IMR-90 (cell line): ENCODE results near the gene HSH2D. TPM values are rescaled to one million over a fixed set of nuclear protein-coding genes. Genes with fewer than 3 reads are reported as not detected.

ENCODE experiments used
- ATAC-seq: fragments of 200-7000 bp; cut with Tn5 transposase; 2 replicates; pipeline ENCODE4 v1.9.1; 2020; ENCODE audit warnings: low read depth, mild to moderate bottlenecking, moderate library complexity
- BruUV-seq: library from RNA; stranded (reverse); fragments of 400-500 nt; replicated peaks from 2 replicates; lab custom pipeline; 2021; lab: Mats Ljungman, UMichigan
- CTCF ChIA-PET: fragments of 300-600 bp; formaldehyde crosslinking; extraction: SDS; loops from one replicate; lab custom pipeline; 2021; ENCODE audit warnings: antibody characterized with exemption; lab: Yijun Ruan, JAX
- POLR2A ChIA-PET: fragments of 300-600 bp; sonication (Branson Sonifier 250); formaldehyde crosslinking; loops from one replicate; lab custom pipeline; 2022; ENCODE audit warnings: antibody characterized with exemption; ENCODE audit not compliant: unreplicated experiment; lab: Charles Lee
- DNase-seq: peaks from one replicate; pipeline ENCODE4 v3.0.0; 2013
- H2AFZ ChIP-seq: replicated peaks from 2 replicates; pipeline ENCODE3; 2013; ENCODE audit warnings: low read length, mild to moderate bottlenecking; ENCODE audit not compliant: poor library complexity
- H2AK5ac ChIP-seq: 2 replicates; pipeline ENCODE4 v1.6.1; 2013; ENCODE audit warnings: low read depth, low read length, inconsistent platforms
- H2AK9ac ChIP-seq: replicated peaks from 2 replicates; pipeline ENCODE3; 2013; ENCODE audit warnings: mild to moderate bottlenecking, low read depth, low read length, moderate library complexity; ENCODE audit not compliant: poor library complexity
- H2BK120ac ChIP-seq: 2 replicates; pipeline ENCODE4 v1.6.1; 2013; ENCODE audit warnings: low read depth, low read length, inconsistent platforms
- H2BK15ac ChIP-seq: 3 replicates; pipeline ENCODE4 v1.6.1; 2013; ENCODE audit warnings: low read depth, low read length, inconsistent platforms
- H2BK20ac ChIP-seq: 2 replicates; pipeline ENCODE4 v1.6.1; 2013; ENCODE audit warnings: low read depth, mild to moderate bottlenecking, inconsistent platforms, low read length, moderate library complexity
- H2BK5ac ChIP-seq: 2 replicates; pipeline ENCODE4 v1.6.1; 2013; ENCODE audit warnings: mild to moderate bottlenecking, low read depth, low read length, inconsistent platforms; ENCODE audit not compliant: poor library complexity, severe bottlenecking
- H3K14ac ChIP-seq: replicated peaks from 2 replicates; pipeline ENCODE4 v1.6.1; 2013; ENCODE audit warnings: low read depth, low read length, inconsistent platforms
- H3K18ac ChIP-seq: 2 replicates; pipeline ENCODE4 v1.6.1; 2013; ENCODE audit warnings: low read depth, low read length, control low read depth
- H3K23ac ChIP-seq: 2 replicates; pipeline ENCODE4 v1.6.1; 2013; ENCODE audit warnings: low read depth, low read length, inconsistent platforms
- H3K27ac ChIP-seq: 2 replicates; pipeline ENCODE4 v1.5.1; 2013; ENCODE audit warnings: mild to moderate bottlenecking, control low read depth, low read length; ENCODE audit not compliant: insufficient read depth
- H3K27me3 ChIP-seq: 2 replicates; pipeline ENCODE4 v1.6.1; 2013; ENCODE audit warnings: low read length; ENCODE audit not compliant: control insufficient read depth, insufficient read depth
- H3K36me3 ChIP-seq: 2 replicates; pipeline ENCODE4 v1.6.1; 2013; ENCODE audit warnings: low read length, mixed read lengths; ENCODE audit not compliant: control insufficient read depth, insufficient read depth
- H3K4ac ChIP-seq: 2 replicates; pipeline ENCODE4 v1.6.1; 2013; ENCODE audit warnings: low read depth, low read length, inconsistent platforms
- H3K4me1 ChIP-seq: 2 replicates; pipeline ENCODE4 v1.6.1; 2013; ENCODE audit warnings: low read length, mixed read lengths; ENCODE audit not compliant: control insufficient read depth, insufficient read depth
- H3K4me2 ChIP-seq: 2 replicates; pipeline ENCODE4 v1.6.1; 2013; ENCODE audit warnings: low read depth, mild to moderate bottlenecking, control low read depth, low read length, moderate library complexity
- H3K4me3 ChIP-seq: 2 replicates; pipeline ENCODE4 v1.5.1; 2013; ENCODE audit warnings: low read depth, mild to moderate bottlenecking, control low read depth, low read length, moderate library complexity; ENCODE audit not compliant: insufficient read depth
- H3K56ac ChIP-seq: 2 replicates; pipeline ENCODE4 v1.6.1; 2013; ENCODE audit warnings: low read length, inconsistent platforms; ENCODE audit not compliant: insufficient read depth; ENCODE audit errors: extremely low read depth
- H3K79me1 ChIP-seq, 2 experiments: 2 replicates each; pipeline ENCODE4 v1.6.1; 2013; ENCODE audit warnings: low read length in 2 of 2, inconsistent platforms in 1 of 2, low read depth in 1 of 2
- H3K9ac ChIP-seq: 2 replicates; pipeline ENCODE4 v1.6.1; 2013; ENCODE audit warnings: low read depth, low read length, control low read depth
- H3K9me1 ChIP-seq: 2 replicates; pipeline ENCODE4 v1.6.1; 2013; ENCODE audit warnings: low read length, inconsistent platforms; ENCODE audit not compliant: insufficient read depth
- H3K9me3 ChIP-seq: 2 replicates; pipeline ENCODE4 v1.6.1; 2013; ENCODE audit warnings: low read length; ENCODE audit not compliant: control insufficient read depth, insufficient read depth
- H4K20me1 ChIP-seq: 2 replicates; pipeline ENCODE4 v1.6.1; 2013; ENCODE audit warnings: low read length, inconsistent platforms; ENCODE audit not compliant: insufficient read depth
- H4K5ac ChIP-seq: 2 replicates; pipeline ENCODE4 v1.6.1; 2013; ENCODE audit warnings: mild to moderate bottlenecking, low read depth, low read length, control low read depth
- H4K8ac ChIP-seq, 2 experiments: 2 replicates each; pipeline ENCODE4 v1.6.1; 2013; ENCODE audit warnings: low read depth in 2 of 2, low read length in 2 of 2, control low read depth in 1 of 2, inconsistent platforms in 1 of 2
- H4K91ac ChIP-seq: 2 replicates; pipeline ENCODE4 v1.6.1; 2013; ENCODE audit warnings: low read depth, low read length, inconsistent platforms; ENCODE audit not compliant: insufficient read depth
- BHLHE40 ChIP-seq: fragments of 150-350 bp; IDR thresholded peaks from 2 replicates; pipeline ENCODE4 v1.6.1; 2016; ENCODE audit warnings: mild to moderate bottlenecking, low read depth, low read length
- CEBPB ChIP-seq: IDR thresholded peaks from 2 replicates; pipeline ENCODE4 v1.6.1; 2012; ENCODE audit warnings: low read depth, low read length, improper control_type of control experiment
- CHD1 ChIP-seq: IDR thresholded peaks from 2 replicates; pipeline ENCODE4 v1.6.1; 2012; ENCODE audit warnings: low read depth, low read length, improper control_type of control experiment
- MAFK ChIP-seq: IDR thresholded peaks from 2 replicates; pipeline ENCODE4 v1.6.1; 2012; ENCODE audit warnings: low read depth, low read length, improper control_type of control experiment
- MAZ ChIP-seq: IDR thresholded peaks from 2 replicates; pipeline ENCODE4 v1.6.1; 2012; ENCODE audit warnings: low read depth, mild to moderate bottlenecking, low read length, improper control_type of control experiment, moderate library complexity, borderline replicate concordance
- MXI1 ChIP-seq: IDR thresholded peaks from 2 replicates; pipeline ENCODE4 v1.6.1; 2012; ENCODE audit warnings: low read depth, mild to moderate bottlenecking, low read length, moderate library complexity, borderline replicate concordance
- NFE2L2 ChIP-seq: fragments of 150-350 bp; IDR thresholded peaks from 2 replicates; pipeline ENCODE4 v1.6.1; 2016; ENCODE audit warnings: low read depth, mild to moderate bottlenecking, low read length
- POLR2A ChIP-seq: IDR thresholded peaks from 2 replicates; pipeline ENCODE4 v1.6.1; 2012; ENCODE audit warnings: mild to moderate bottlenecking, low read depth, low read length
- RCOR1 ChIP-seq: IDR thresholded peaks from 2 replicates; pipeline ENCODE4 v1.6.1; 2012; ENCODE audit warnings: mild to moderate bottlenecking, low read length, improper control_type of control experiment; ENCODE audit not compliant: insufficient replicate concordance
- RFX5 ChIP-seq: IDR thresholded peaks from 2 replicates; pipeline ENCODE4 v1.8.0; 2012; ENCODE audit warnings: low read depth, mild to moderate bottlenecking, low read length, moderate library complexity
- USF2 ChIP-seq: fragments of 150-350 bp; IDR thresholded peaks from 2 replicates; pipeline ENCODE4 v1.6.1; 2017; ENCODE audit warnings: mild to moderate bottlenecking, antibody characterized with exemption, low read length, low read depth
- WGBS, 2 experiments: methylation state at CpG; one replicate each; pipeline versions ENCODE4 v1.1.5 to v1.1.7; 2013; ENCODE audit warnings: missing lambda C conversion rate in 2 of 2; ENCODE audit not compliant: insufficient read length in 1 of 2; ENCODE audit errors: extremely low coverage in 2 of 2; 5-methylcytosine and 5-hydroxymethylcytosine counted together
- dilution Hi-C: fragments of 300-500 bp; cut with HindIII; formaldehyde crosslinking; loops from one replicate; pipeline ENCODE4 v1.14.3; 2018; ENCODE audit warnings: low sequenced_read_pairs; ENCODE audit not compliant: unreplicated experiment
- in situ Hi-C: fragments of 300-500 bp; cut with MboI; formaldehyde crosslinking; loops from 3 replicates; pipeline ENCODE4 v1.14.3; 2019; ENCODE audit warnings: low sequenced_read_pairs, inconsistent platforms, mixed read lengths
- intact Hi-C: fragments of 100-400 bp; cut with micrococcal nuclease; formaldehyde crosslinking; loops from 2 replicates; pipeline ENCODE4 v1.10.0; 2022
- polyA plus RNA-seq, 3 experiments: library from polyadenylated mRNA; depleted of rRNA; stranded (reverse); fragments of >200 nt; gene quantifications; 2 replicates each; pipeline ENCODE4 v1.2.3, GENCODE V29; 2012; ENCODE audit warnings: low replicate concordance in 1 of 3
- total RNA-seq: library from RNA; depleted of rRNA; stranded (reverse); fragments of >200 nt; gene quantifications from 2 replicates; pipeline ENCODE4 v1.2.3, GENCODE V29; 2012

HSH2D gene
- total and polyA plus RNA-seq, 2 of the 4 experiments (the other 2 are of a cell fraction): not detected

DNA sequence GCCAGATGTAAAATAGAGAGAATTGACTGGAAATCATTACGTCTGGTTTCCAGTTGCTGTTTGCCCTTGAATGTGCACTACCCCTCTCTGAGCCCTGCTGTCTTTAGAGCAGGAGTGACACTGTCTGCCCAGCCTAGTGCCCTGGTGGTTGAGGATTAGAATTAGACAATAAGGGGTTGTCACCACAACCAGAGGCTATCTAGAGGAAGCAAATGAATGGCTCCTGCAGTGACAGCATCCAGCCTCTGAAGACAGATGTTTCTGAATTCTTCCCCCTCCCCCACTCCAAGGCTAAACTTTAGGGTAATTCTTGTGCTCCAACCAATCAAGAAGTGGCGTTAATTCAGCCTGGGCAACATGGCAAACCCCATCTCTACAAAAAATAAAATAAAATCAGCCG lies 29.8 kb upstream of the HSH2D start:
- 83% methylated on average over 1 of the region's 3 CpGs; no CpG with 5 or more reads in 1 of the 2 experiments for WGBS, 2 experiments
- no TSS peak for BruUV-seq
- intact Hi-C loops: loop anchor here (5.0 kb wide), 1 partner anchor 34 kb away; no protein-coding TSS in a partner anchor

More for the DNA sequence above, 29.8 kb upstream of the HSH2D start:
- Histone ChIP-seq H3K23ac (no peak overlapping the region), H3K79me1 (peaks cover 16 to 59% of the 10 kb centered on the region in 2 experiments), H2AK9ac (no peak overlapping the region), H2BK120ac (no peak overlapping the region), H4K8ac (no peak overlapping the region), H3K9me1 (peaks cover 16% of the 10 kb centered on the region), H4K5ac (no peak overlapping the region), H3K18ac (no peak overlapping the region), H4K91ac (no peak overlapping the region), H3K4ac (no peak overlapping the region), H4K20me1 (peaks cover 29% of the 10 kb centered on the region; the same call in 1 of the 2 replicates), H3K4me1 (peaks cover 7% of the 10 kb centered on the region), H3K4me3 (no peak overlapping the region), H2AK5ac (no peak overlapping the region), H2BK5ac (no peak overlapping the region), H3K56ac (no peak overlapping the region), H2BK20ac (no peak overlapping the region), H3K14ac (no peak overlapping the region), H3K27ac (no peak overlapping the region), H3K4me2 (no peak overlapping the region), H3K9me3 (no peaks in the 10 kb centered on the region), H2AFZ (no peak overlapping the region), H3K36me3 (peaks cover 13% of the 10 kb centered on the region), H2BK15ac (no peak overlapping the region), H3K9ac (no peak overlapping the region), H3K27me3 (no peaks in the 10 kb centered on the region)
- POLR2A ChIA-PET: no interaction called here
- in situ Hi-C loops (loop anchor here (5.0 kb wide), 1 partner anchor 74 kb away; the partner anchor contains the start of gene FAM32A), dilution Hi-C loops (no loop called here)
- TF ChIP-seq CHD1 (no peak), POLR2A (no peak), BHLHE40 (no peak), USF2 (no peak), CEBPB (no peak), MXI1 (no peak), MAFK (no peak), NFE2L2 (no peak), RFX5 (no peak), MAZ (no peak), RCOR1 (no peak)
- CTCF ChIA-PET: no interaction called here
- ATAC-seq: no peak
- DNase-seq: no peak
